ENCODE results near the gene EIF4E2.

EIF4E2 gene

DNA sequence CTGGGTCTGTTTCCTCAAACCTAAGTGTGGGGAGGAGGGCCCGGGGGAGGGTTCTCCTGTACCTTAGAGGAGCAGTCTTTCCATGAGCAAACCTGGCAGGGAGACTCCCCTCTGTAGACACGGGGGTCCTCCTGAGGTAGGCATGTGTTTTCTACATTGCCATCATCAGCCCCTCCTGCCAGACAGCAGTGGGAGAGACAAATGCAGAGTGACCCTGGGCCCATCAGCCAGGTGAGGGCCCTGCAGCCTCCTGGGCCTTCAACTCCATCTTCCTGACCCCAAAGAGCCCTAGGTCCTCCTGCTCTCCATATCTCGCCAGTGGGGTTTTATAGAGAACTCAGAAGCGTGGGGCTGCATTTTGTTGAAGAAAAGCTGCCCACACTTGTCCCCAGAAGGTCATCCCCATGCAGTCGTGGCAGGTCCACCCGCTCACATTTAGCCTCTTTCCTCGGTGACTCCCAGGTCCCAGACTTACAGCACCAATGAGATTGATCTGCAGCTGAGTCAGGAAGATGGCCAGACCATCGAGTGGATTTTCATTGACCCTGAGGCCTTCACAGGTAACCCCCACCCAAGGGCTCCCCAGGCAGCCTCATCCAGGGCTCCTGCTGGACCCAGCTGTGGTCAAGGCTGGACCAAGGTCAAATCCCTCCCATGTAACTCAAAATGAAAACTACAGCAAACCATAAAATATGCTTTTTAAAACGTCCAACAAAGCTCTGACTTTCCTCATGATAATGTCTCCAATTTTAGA, 8.4 kb upstream of the EIF4E2 start:
- Histone ChIP-seq H3K36me3 (ENCODE audit: control insufficient read depth, insufficient read depth, low read length) (peaks cover 7% of the 10 kb centered on the region), H3K9me3 (ENCODE audit: control insufficient read depth, insufficient read depth, low read length) (no peaks in the 10 kb centered on the region), H3K4me1 (ENCODE audit: control insufficient read depth, insufficient read depth, low read length) (peaks cover 7% of the 10 kb centered on the region), H3K9ac (ENCODE audit: low read depth, low read length) (no peak overlapping the region), H3K4me3 (ENCODE audit: low read depth, low read length) (no peak overlapping the region), H3K27me3 (ENCODE audit: control insufficient read depth, insufficient read depth, low read length) (no peaks in the 10 kb centered on the region)

DNA sequence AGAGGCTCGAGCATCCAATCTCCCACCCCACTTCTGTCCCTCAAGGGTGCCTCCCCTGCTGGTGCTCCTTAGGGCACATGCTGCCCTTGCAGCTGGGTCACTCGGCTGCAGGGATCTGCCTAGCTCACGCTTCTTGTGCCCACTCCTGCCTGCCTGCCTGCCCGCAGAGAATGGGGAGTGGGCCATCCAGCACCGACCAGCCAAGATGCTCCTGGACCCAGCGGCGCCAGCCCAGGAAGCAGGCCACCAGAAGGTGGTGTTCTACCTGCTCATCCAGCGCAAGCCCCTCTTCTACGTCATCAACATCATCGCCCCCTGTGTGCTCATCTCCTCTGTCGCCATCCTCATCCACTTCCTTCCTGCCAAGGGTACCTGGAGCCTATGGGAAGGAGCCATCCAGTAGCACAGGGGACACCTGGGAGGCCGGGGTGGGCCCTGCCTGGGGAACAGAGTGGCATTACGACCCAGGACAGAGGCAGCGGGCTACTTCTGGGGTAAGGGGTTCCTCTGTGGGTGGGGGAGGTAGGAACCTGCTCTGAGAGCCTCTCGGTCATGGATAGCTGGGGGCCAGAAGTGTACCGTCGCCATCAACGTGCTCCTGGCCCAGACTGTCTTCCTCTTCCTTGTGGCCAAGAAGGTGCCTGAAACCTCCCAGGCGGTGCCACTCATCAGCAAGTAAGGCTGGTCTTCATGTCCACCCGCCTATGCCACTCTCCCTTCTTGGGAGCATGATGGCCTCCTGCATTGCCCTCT, 7.6 kb upstream of the EIF4E2 start:
- Histone ChIP-seq H3K36me3 (ENCODE audit: control insufficient read depth, insufficient read depth, low read length) (peaks cover 7% of the 10 kb centered on the region), H3K9ac (ENCODE audit: low read depth, low read length) (no peak overlapping the region), H3K27me3 (ENCODE audit: control insufficient read depth, insufficient read depth, low read length) (no peaks in the 10 kb centered on the region), H3K4me1 (ENCODE audit: control insufficient read depth, insufficient read depth, low read length) (peaks cover 7% of the 10 kb centered on the region), H3K4me3 (ENCODE audit: low read depth, low read length) (no peak overlapping the region), H3K9me3 (ENCODE audit: control insufficient read depth, insufficient read depth, low read length) (no peaks in the 10 kb centered on the region)

DNA sequence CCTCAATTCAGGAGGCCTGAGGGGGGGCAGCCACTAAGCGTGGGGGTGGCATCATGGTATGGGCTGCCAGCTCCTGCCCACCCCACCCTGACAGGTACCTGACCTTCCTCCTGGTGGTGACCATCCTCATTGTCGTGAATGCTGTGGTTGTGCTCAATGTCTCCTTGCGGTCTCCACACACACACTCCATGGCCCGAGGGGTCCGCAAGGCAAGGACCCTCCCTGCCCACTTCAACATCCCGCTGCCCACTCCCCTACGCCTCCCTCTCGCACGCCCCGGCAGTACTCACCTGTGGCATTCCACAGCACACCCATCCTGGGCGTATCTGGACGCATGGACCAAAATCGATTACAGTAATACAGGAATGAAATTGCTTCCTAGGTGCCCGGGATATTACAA, 7.0 kb upstream of the EIF4E2 start:
- H3K36me3 ChIP-seq (ENCODE audit: control insufficient read depth, insufficient read depth, low read length), result peaks cover 7% of the 10 kb centered on the region
- no peaks in the 10 kb centered on the region for H3K9me3 ChIP-seq (ENCODE audit: control insufficient read depth, insufficient read depth, low read length)
- no peak overlapping the region for H3K9ac ChIP-seq (ENCODE audit: low read depth, low read length)
- no peak overlapping the region for H3K4me3 ChIP-seq (ENCODE audit: low read depth, low read length)
- no peaks in the 10 kb centered on the region for H3K27me3 ChIP-seq (ENCODE audit: control insufficient read depth, insufficient read depth, low read length)
- peaks cover 3% of the 10 kb centered on the region for H3K4me1 ChIP-seq (ENCODE audit: control insufficient read depth, insufficient read depth, low read length)

DNA sequence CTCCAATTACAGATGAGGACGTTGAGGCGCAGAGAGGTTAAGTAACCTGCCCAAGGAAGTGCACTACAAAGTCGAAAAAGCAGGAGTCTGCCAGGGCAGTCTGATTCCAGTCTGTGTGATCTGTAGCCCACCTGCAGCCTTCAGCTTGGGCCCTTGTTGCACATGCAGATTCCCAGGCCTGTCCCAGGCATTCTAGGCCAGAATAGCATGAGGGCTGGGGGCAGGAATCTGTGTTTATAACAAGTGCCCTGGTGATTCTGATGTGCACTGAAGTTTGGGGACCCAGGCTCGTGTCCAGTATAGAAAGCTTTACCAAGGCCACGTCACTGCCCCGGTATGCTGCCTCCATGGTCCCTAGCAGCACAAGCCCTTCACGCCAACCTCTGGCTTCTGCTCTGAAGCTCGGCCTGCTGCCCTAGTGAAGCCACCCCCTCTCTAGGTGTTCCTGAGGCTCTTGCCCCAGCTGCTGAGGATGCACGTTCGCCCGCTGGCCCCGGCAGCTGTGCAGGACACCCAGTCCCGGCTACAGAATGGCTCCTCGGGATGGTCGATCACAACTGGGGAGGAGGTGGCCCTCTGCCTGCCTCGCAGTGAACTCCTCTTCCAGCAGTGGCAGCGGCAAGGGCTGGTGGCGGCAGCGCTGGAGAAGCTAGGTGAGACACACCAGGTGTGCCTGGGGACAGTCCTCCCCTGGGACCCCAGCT, 6.4 kb upstream of the EIF4E2 start:
- H3K9me3 ChIP-seq (ENCODE audit: control insufficient read depth, insufficient read depth, low read length), result no peaks in the 10 kb centered on the region
- peaks cover 7% of the 10 kb centered on the region for H3K36me3 ChIP-seq (ENCODE audit: control insufficient read depth, insufficient read depth, low read length)
- no peak overlapping the region for H3K9ac ChIP-seq (ENCODE audit: low read depth, low read length)
- no peaks in the 10 kb centered on the region for H3K27me3 ChIP-seq (ENCODE audit: control insufficient read depth, insufficient read depth, low read length)
- no peak overlapping the region for H3K4me3 ChIP-seq (ENCODE audit: low read depth, low read length)
- H3K4me1 ChIP-seq (ENCODE audit: control insufficient read depth, insufficient read depth, low read length), result peaks cover 3% of the 10 kb centered on the region

DNA sequence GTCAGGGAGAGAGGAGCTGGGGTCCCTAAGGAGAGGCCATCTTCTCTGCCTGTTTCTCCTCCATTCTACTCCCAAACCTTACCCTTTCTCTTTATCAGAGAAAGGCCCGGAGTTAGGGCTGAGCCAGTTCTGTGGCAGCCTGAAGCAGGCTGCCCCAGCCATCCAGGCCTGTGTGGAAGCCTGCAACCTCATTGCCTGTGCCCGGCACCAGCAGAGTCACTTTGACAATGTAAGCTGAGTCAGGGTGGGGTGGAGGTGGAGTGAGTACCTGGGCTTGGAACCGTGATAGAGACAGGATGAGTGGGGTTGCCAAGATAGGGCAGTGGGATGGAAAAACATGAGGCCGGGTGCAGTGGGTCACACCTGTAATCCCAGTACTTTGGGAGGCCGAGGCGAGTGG, 5.8 kb upstream of the EIF4E2 start:
- no peak overlapping the region for H3K4me3 ChIP-seq (ENCODE audit: low read depth, low read length)
- H3K27me3 ChIP-seq (ENCODE audit: control insufficient read depth, insufficient read depth, low read length), result no peaks in the 10 kb centered on the region
- H3K9me3 ChIP-seq (ENCODE audit: control insufficient read depth, insufficient read depth, low read length), result no peaks in the 10 kb centered on the region
- peaks cover 7% of the 10 kb centered on the region for H3K36me3 ChIP-seq (ENCODE audit: control insufficient read depth, insufficient read depth, low read length)
- no peak overlapping the region for H3K9ac ChIP-seq (ENCODE audit: low read depth, low read length)
- H3K4me1 ChIP-seq (ENCODE audit: control insufficient read depth, insufficient read depth, low read length), result no peaks in the 10 kb centered on the region

DNA sequence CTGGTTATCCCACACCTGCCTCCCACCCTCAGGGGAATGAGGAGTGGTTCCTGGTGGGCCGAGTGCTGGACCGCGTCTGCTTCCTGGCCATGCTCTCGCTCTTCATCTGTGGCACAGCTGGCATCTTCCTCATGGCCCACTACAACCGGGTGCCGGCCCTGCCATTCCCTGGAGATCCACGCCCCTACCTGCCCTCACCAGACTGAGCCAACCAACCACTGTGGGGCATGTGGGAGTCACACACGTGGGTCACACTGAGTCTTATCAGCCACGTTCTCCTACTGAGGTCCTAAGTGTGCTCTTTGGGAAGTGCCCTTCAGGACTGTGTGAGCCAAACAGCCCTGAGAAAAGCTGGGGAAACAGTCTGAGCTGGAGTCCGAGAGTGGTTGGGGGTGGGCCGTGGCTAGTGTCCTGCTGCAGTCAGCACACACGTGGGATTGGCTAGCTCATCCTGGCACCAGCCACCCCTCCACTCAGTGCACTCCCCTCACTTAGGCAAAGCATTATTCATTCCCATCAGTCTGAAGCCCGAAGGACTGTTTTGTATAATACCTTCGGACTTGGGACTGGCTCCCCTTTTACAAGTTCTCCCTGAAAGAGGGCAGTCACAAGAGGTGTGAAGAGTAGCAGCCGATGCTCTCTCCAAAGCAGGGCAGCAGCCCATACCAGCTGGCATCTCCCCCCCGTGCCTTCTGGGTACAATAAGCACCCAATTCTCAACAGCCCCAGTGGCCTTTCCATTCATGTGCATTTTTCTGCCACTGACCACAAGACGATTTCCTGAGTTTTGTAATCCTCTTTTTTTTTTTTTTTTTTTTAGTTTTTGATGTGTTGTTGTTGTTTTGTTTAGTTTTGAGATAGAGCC, 4.7 kb upstream of the EIF4E2 start:
- Histone ChIP-seq H3K4me3 (ENCODE audit: low read depth, low read length) (no peak overlapping the region), H3K9me3 (ENCODE audit: control insufficient read depth, insufficient read depth, low read length) (no peaks in the 10 kb centered on the region), H3K9ac (ENCODE audit: low read depth, low read length) (no peak overlapping the region), H3K36me3 (ENCODE audit: control insufficient read depth, insufficient read depth, low read length) (peaks cover 7% of the 10 kb centered on the region), H3K27me3 (ENCODE audit: control insufficient read depth, insufficient read depth, low read length) (no peaks in the 10 kb centered on the region), H3K4me1 (ENCODE audit: control insufficient read depth, insufficient read depth, low read length) (no peaks in the 10 kb centered on the region)

DNA sequence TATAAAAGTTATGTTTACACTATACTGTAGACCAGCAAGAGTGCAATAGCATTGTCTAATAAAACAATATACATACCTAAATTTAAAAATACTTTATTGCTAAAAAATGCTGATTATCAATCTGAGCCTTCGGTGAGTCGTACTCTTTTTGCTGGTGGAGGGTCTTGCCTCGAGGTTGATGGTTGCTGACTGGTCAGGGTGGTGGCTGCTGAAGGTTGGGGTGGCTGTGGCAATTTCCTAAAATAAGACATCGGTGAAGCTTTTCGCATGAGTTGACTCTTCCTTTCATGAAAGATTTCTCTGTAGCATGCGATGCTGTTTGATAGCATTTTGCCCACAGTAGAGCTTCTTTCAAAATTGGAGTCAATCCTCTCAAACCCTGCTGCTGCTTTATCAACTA, 2.5 kb upstream of the EIF4E2 start:
- H3K9me3 ChIP-seq (ENCODE audit: control insufficient read depth, insufficient read depth, low read length), result no peaks in the 10 kb centered on the region
- H3K4me1 ChIP-seq (ENCODE audit: control insufficient read depth, insufficient read depth, low read length), result peaks cover 6% of the 10 kb centered on the region
- H3K4me3 ChIP-seq (ENCODE audit: low read depth, low read length), result no peak overlapping the region
- H3K27me3 ChIP-seq (ENCODE audit: control insufficient read depth, insufficient read depth, low read length), result no peaks in the 10 kb centered on the region
- H3K36me3 ChIP-seq (ENCODE audit: control insufficient read depth, insufficient read depth, low read length), result peaks cover 7% of the 10 kb centered on the region
- H3K9ac ChIP-seq (ENCODE audit: low read depth, low read length), result no peak overlapping the region

DNA sequence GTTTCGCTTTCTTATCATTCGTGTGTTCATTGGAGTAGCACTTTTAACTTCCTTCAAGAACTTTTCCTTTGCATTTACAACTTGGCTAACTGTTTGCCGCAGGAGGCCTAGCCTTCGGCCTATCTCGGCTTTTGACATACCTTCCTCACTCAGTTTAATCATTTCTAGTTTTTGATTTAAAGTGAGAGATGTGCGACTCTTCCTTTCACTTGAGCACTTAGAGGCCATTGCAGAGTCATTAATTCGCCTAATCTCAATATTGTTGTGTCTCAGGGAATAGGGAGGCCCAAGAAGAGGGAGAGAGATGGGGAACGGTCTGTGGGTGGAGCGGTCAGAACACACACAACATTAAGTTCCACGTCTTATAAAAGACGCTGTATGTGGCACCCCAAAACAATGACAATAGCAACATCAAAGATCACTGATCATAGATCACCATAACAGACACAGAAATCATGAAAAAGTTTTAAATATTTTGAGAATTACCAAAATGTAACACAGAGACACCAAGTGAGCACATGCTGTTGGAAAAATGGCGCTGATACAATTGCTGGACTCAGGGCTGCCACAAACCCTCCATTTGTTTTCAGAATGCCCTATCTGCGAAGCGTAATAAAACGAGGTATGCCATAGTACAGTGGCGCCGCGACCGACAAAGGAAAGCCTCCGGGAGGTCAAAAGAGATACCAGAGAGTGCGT, 685 bp upstream of the EIF4E2 start:
- peak overlapping the region; percentile 88 for H3K9ac ChIP-seq (ENCODE audit: low read depth, low read length)
- H3K27me3 ChIP-seq (ENCODE audit: control insufficient read depth, insufficient read depth, low read length), result no peaks in the 10 kb centered on the region
- H3K4me3 ChIP-seq (ENCODE audit: low read depth, low read length), result peak overlapping the region; percentile 99
- H3K4me1 ChIP-seq (ENCODE audit: control insufficient read depth, insufficient read depth, low read length), result peaks cover 6% of the 10 kb centered on the region
- peaks cover 7% of the 10 kb centered on the region for H3K36me3 ChIP-seq (ENCODE audit: control insufficient read depth, insufficient read depth, low read length)
- H3K9me3 ChIP-seq (ENCODE audit: control insufficient read depth, insufficient read depth, low read length), result no peaks in the 10 kb centered on the region

DNA sequence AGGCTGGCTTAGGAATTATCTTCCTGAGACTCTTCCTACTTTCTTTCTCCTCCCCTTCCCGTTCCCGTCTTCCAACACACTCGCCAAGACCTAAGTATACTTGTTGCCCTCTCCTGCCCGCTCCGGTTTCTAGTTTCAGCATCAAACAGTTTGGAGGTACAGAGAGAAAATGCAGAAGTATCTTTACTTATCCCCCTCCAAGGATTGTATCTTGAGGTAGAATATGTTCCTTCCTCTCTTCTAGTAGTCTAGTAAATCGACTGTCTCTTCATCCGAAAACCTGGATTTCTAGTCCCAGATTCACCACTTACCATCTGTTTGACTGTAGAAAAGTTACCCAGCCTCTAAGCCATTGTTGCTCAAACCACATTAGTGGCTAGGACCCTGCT, 755 bp downstream of the EIF4E2 start:
- H3K9me3 ChIP-seq (ENCODE audit: control insufficient read depth, insufficient read depth, low read length), result no peaks in the 10 kb centered on the region
- peaks cover 6% of the 10 kb centered on the region for H3K4me1 ChIP-seq (ENCODE audit: control insufficient read depth, insufficient read depth, low read length)
- peaks cover 8% of the 10 kb centered on the region for H3K36me3 ChIP-seq (ENCODE audit: control insufficient read depth, insufficient read depth, low read length)
- H3K4me3 ChIP-seq (ENCODE audit: low read depth, low read length), result peak overlapping the region; percentile 99
- no peaks in the 10 kb centered on the region for H3K27me3 ChIP-seq (ENCODE audit: control insufficient read depth, insufficient read depth, low read length)
- peak overlapping the region; percentile 88 for H3K9ac ChIP-seq (ENCODE audit: low read depth, low read length)

DNA sequence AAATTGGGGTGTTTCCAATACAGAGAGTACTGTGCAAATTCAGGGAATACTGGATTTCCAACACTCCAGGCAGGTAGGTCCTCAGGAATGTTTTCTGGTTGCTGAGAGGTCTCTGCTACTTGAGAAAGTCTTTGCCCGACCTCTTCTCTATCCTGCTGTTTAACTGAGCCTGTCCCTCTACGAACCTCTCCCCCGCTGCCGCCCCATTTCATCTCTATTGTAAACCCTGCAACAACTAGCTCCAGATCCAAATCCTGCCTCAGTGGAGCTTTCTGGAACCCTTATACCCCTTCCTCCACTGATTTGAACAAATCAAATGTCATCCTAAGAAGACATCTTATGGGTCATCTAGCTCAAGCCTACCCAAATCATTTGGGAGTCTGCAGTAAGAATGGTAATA, 1.3 kb downstream of the EIF4E2 start:
- Histone ChIP-seq H3K4me1 (ENCODE audit: control insufficient read depth, insufficient read depth, low read length) (peaks cover 6% of the 10 kb centered on the region), H3K9ac (ENCODE audit: low read depth, low read length) (peak overlapping the region; percentile 88), H3K27me3 (ENCODE audit: control insufficient read depth, insufficient read depth, low read length) (no peaks in the 10 kb centered on the region), H3K9me3 (ENCODE audit: control insufficient read depth, insufficient read depth, low read length) (no peaks in the 10 kb centered on the region), H3K36me3 (ENCODE audit: control insufficient read depth, insufficient read depth, low read length) (peaks cover 7% of the 10 kb centered on the region), H3K4me3 (ENCODE audit: low read depth, low read length) (peak overlapping the region; percentile 99)

DNA sequence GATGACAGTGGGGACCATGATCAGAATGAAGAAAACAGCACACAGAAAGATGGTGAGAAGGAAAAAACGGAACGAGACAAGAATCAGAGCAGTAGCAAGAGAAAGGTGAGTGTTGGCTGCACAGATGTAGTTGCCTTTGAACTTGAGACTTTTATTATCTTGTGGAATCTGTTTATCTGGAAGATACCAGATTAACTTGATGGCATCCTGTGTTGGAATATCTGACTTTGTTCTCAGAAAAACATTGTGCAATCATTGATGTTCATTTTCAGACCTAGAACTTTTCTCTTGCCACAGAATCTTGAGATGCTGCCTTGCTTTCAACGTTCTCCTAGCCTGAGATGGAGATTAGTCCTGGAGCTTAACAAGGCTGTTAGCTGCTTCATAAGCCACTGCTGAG, 5.9 kb downstream of the EIF4E2 start:
- H3K36me3 ChIP-seq (ENCODE audit: control insufficient read depth, insufficient read depth, low read length), result peaks cover 4% of the 10 kb centered on the region
- H3K4me3 ChIP-seq (ENCODE audit: low read depth, low read length), result no peak overlapping the region
- H3K27me3 ChIP-seq (ENCODE audit: control insufficient read depth, insufficient read depth, low read length), result no peaks in the 10 kb centered on the region
- H3K9me3 ChIP-seq (ENCODE audit: control insufficient read depth, insufficient read depth, low read length), result no peaks in the 10 kb centered on the region
- H3K4me1 ChIP-seq (ENCODE audit: control insufficient read depth, insufficient read depth, low read length), result peaks cover 4% of the 10 kb centered on the region
- H3K9ac ChIP-seq (ENCODE audit: low read depth, low read length), result no peak overlapping the region
